AG09319 (cell line): ENCODE results near the gene PARP1.
"Not testable (repeated sequence)": the region's sequence is repeated elsewhere in the genome, so short reads cannot be mapped to it uniquely, and the experiment has no call there.

Experiments used
- DNase-seq: peaks from one replicate; pipeline ENCODE4 v3.0.0-alpha.2; 2010; ENCODE audit warnings: low read depth; ENCODE audit errors: extremely low read depth
- TF ChIP-seq, protein P1 (sequence below): IDR thresholded peaks from 2 replicates; pipeline ENCODE4 v1.5.1; 2011; ENCODE audit warnings: low read depth, mild to moderate bottlenecking, inconsistent platforms, low read length, moderate library complexity

Gene PARP1

DNA sequence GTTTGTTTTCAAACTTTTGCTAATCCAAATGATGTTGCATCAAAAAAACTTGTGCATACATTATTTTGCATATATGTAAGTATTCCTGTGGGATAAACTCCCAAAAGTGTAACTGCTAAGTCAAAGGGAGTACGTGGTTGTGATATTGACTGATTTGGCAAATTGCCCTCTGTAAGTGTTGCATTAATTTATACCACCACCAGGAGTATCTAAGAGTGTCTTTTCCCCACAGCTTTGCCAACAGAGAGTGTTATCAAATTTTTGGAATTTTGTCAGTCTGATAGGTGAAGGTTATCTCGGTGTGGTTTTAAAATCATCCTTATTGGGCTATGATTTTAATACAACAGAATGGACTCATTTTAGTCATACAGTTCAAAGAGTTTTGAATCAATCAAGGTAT is 30.1 kb upstream of the PARP1 start:
- TF ChIP-seq, protein P1, sequence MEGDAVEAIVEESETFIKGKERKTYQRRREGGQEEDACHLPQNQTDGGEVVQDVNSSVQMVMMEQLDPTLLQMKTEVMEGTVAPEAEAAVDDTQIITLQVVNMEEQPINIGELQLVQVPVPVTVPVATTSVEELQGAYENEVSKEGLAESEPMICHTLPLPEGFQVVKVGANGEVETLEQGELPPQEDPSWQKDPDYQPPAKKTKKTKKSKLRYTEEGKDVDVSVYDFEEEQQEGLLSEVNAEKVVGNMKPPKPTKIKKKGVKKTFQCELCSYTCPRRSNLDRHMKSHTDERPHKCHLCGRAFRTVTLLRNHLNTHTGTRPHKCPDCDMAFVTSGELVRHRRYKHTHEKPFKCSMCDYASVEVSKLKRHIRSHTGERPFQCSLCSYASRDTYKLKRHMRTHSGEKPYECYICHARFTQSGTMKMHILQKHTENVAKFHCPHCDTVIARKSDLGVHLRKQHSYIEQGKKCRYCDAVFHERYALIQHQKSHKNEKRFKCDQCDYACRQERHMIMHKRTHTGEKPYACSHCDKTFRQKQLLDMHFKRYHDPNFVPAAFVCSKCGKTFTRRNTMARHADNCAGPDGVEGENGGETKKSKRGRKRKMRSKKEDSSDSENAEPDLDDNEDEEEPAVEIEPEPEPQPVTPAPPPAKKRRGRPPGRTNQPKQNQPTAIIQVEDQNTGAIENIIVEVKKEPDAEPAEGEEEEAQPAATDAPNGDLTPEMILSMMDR, result no peak; the same call in 1 of the 2 replicates
- DNase-seq, result no peak

DNA sequence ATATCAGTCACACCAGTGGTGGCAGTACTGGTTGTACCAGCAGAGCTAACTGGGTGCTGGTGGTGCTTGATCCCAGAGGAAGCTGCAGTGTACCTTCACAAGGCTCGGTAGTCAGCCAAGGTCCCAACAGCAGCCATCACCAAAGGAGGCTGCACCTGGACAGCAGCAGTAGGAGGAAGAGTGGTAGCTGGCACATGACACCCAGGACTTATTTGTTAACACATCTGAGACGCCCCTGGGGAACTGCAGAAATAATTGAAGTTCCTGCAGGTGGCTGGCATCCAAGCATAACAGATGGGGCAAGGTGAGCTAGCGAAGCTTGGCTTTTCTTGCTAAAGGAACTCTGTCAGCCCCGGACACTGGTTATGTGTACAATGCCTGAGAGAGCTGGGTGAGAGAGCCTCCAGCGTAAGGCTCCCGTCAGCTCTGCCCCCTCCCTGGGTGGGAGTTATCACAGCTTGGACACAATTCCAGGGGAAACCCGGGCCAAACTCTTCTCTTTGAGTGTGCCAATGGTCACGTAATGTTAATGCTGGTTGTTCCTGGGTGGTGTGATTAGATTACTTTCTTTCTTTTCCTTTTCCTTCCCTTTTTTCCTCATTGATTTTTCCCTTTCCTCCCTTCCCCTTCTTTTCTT is 29.1 kb upstream of the PARP1 start:
- no peak for DNase-seq
- TF ChIP-seq, protein P1, result no peak

DNA sequence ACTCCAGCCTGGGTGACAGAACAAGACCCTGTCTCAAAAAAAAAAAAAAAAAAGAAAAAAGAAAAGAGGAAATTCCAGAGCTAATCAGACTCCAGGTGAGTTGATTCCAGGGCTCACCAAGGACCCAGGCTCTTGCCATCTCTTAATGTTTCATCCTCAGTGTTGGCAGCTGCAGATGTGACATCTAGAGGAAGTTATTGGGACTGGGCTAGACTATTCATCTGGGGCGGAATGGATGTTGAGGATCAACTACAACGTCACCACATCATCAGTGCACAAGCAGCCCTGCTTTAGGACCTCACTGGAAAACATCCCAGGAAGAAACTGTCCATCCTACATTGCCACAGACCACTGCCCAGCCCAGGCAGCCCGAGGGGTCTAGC is 28.6 kb upstream of the PARP1 start:
- TF ChIP-seq, protein P1, result no peak
- DNase-seq, result no peak

DNA sequence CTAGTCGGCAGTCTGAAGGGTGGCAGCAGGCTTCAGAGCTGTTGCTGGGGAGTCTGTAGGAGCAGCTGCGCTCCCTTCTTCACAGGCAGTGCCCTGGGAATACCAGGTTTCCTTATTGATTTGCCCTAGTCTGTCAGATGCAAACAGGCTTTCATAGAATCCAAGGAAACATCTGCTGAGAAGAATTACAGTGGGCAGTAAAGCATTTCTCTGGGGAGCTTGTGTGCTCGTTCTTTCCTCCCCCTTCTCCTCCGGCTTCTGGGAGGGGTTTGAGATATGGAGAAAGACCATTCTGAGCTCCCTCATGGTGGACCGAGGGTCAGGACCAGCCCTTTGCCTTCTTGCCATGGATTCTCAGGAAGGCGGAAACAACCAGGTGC is 25.4 kb upstream of the PARP1 start:
- TF ChIP-seq, protein P1, result no peak
- no peak for DNase-seq

DNA sequence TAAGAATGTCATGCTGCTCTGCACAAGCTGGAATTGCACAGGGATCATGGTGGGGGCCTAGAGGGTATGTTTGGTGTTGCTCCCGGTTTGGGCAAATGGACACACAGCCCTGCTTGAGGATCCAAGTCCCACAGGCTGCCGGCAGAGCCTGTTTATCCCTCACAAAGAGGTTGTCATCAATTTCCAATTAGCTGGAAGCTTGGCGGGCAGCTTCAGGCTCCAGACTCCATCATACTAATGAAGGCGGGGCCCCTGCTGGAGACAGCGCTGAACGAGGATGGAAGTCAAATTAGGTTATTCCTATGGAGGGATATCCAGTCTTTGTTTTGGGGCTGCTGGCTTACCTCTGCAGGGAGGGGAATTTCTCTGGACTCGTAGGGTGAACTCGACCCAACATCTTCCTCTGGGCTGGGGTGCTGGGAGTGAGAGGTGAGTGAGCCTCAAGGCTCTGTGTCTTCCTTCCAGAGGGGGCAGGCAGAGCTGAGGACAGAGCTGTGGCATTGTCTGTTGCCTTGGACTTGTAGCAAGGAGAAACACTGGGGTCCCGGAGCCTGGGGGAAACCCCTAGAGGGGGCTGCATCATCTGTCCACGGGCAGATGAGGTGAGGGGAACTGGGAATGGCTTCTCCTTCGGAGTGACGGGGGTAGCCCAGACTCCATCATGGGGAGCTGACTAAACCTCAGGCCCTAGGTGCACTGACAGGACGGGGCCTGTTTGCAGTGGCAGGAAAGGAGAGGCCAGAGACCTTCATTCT is 24.9 kb upstream of the PARP1 start:
- TF ChIP-seq, protein P1, result no peak
- DNase-seq, result no peak

DNA sequence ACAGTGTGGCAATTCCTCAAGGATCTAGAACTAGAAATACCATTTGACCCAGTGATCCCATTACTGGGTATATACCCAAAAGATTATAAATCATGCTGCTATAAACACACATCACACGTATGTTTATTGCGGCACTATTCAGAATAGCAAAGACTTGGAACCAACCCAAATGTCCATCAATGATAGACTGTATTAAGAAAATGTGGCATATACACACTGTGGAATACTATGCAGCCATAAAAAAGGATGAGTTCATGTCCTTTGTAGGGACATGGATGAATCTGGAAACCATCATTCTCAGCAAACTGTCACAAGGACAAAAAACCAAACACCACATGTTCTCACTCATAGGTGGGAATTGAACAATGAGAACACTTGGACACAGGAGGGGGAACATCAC is 24.0 kb upstream of the PARP1 start:
- DNase-seq, result not testable (repeated sequence)

DNA sequence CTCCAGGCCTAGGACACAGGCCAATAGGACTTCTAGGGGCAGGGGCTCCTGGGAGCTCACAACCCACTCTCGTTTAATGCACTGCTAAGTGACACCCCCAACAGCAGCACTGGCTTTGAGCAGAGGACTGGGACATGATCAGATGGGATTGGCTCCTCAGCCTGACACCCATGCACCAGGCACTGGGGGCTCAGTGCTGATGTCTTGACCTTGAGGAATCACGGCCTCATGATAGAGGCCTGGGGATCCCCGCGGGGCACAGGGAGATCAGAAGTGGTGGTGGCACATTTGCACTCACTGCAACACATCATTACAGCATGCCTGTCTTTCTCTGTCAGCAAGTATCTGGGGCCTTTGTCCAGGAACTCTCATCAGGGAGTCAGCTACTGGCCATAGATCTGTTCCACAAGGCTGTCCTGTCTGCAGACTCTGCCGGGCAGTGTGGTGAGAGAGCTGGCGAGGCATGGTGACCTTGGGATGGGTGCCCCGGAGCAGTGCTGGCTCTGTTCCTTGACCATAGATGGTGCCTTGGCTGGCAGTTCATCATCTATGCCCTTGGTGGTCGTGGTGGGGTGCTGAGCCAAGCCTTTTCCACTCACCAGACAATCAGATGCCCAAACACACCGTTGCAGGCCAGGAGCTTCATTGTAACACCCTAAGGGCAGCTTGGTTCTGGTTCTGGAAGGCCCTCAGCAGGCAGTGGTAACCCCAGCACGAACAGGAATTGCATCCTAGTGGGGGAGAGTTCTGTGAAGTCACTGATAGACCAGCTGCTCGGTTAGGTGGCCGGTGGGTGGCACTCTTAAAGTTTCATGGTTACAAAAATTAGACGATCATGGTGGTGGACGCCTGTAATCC is 22.2 kb upstream of the PARP1 start:
- TF ChIP-seq, protein P1, result no peak
- no peak for DNase-seq
